ENCODE measurements around the gene APOB.

APOB gene

GRCh38 chr2:21067125-21067524 lies 23.3 kb upstream of the APOB start:
- Histone ChIP-seq H3K27ac (ENCODE audit: low read depth, low read length) (no peak overlapping the region), H3K4me2 (ENCODE audit: low read length) (no peak overlapping the region), H3K4me1 (ENCODE audit: control insufficient read depth, low read length) (no peaks in the 10 kb centered on the region), H3K27me3 (ENCODE audit: control insufficient read depth, low read length) (no peaks in the 10 kb centered on the region), H3F3A (ENCODE audit: control insufficient read depth, insufficient read depth) (no peaks in the 10 kb centered on the region), H4K20me1 (ENCODE audit: control insufficient read depth, insufficient read depth, low read depth, low read length) (no peaks in the 10 kb centered on the region), H3K9me2 (replicated peaks; ENCODE audit: control insufficient read depth, low read length) (no peaks in the 10 kb centered on the region), H3K4me3 (ENCODE audit: low read length) (no peak overlapping the region), H3K36me3 (ENCODE audit: control insufficient read depth, low read length) (no peaks in the 10 kb centered on the region), H3K79me2 (ENCODE audit: control insufficient read depth, low read length) (no peaks in the 10 kb centered on the region), H3K9me3 (ENCODE audit: control insufficient read depth, insufficient read depth, low read length) (no peaks in the 10 kb centered on the region)
- TF ChIP-seq, protein P1, sequence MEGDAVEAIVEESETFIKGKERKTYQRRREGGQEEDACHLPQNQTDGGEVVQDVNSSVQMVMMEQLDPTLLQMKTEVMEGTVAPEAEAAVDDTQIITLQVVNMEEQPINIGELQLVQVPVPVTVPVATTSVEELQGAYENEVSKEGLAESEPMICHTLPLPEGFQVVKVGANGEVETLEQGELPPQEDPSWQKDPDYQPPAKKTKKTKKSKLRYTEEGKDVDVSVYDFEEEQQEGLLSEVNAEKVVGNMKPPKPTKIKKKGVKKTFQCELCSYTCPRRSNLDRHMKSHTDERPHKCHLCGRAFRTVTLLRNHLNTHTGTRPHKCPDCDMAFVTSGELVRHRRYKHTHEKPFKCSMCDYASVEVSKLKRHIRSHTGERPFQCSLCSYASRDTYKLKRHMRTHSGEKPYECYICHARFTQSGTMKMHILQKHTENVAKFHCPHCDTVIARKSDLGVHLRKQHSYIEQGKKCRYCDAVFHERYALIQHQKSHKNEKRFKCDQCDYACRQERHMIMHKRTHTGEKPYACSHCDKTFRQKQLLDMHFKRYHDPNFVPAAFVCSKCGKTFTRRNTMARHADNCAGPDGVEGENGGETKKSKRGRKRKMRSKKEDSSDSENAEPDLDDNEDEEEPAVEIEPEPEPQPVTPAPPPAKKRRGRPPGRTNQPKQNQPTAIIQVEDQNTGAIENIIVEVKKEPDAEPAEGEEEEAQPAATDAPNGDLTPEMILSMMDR (IDR thresholded peaks at IDR 0.05; ENCODE audit: low read depth, low read length, poor library complexity, severe bottlenecking): no peak
- TF ChIP-seq EZH2phosphoT487 (IDR thresholded peaks at IDR 0.05; ENCODE audit: borderline replicate concordance, low read length): no peak

DNA sequence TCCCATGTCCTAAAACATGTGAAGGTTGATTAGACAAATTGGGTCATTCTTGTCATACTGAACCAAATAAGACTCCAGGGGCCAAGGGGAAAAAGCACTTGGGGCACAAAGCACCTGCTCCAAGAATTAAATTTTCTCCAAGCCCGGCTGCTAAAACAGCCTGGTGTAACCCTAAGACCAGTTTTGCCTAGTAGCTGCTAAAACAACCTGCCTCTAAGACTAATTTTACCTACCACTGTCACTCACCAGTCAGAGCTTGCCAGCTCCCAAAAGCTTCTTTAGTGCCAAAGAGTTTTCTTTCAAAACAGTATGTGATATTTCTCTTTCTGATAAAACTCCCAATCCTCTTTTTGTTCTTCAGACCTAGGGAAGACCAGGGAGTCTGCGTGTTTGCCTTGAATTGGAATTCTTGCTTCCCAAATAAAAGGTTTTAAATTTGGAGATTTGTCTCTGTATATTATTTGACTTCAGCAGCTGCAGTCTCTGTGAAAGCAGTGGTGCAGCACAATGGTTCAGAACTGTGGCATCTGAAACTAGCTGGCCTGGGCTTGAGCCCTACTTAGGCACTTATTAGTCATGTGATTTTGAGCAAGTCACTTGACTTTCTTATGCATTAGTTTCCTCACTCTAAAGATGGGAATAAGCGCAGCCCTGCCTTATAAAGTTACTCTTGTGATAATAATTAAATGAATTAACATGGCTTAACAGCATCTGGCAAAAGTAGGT lies 16.2 kb upstream of the APOB start:
- Histone ChIP-seq H3K36me3 (ENCODE audit: control insufficient read depth, low read length) (no peaks in the 10 kb centered on the region), H3F3A (ENCODE audit: control insufficient read depth, insufficient read depth) (no peaks in the 10 kb centered on the region), H3K9me2 (replicated peaks; ENCODE audit: control insufficient read depth, low read length) (no peaks in the 10 kb centered on the region), H3K27me3 (ENCODE audit: control insufficient read depth, low read length) (no peaks in the 10 kb centered on the region), H3K27ac (ENCODE audit: low read depth, low read length) (no peak overlapping the region), H3K9me3 (ENCODE audit: control insufficient read depth, insufficient read depth, low read length) (no peaks in the 10 kb centered on the region), H3K4me2 (ENCODE audit: low read length) (no peak overlapping the region), H3K4me3 (ENCODE audit: low read length) (no peak overlapping the region), H4K20me1 (ENCODE audit: control insufficient read depth, insufficient read depth, low read depth, low read length) (no peaks in the 10 kb centered on the region), H3K4me1 (ENCODE audit: control insufficient read depth, low read length) (no peaks in the 10 kb centered on the region), H3K79me2 (ENCODE audit: control insufficient read depth, low read length) (no peaks in the 10 kb centered on the region)
- no peak for TF ChIP-seq EZH2phosphoT487 (IDR thresholded peaks at IDR 0.05; ENCODE audit: borderline replicate concordance, low read length)
- TF ChIP-seq, protein P1 (IDR thresholded peaks at IDR 0.05; ENCODE audit: low read depth, low read length, poor library complexity, severe bottlenecking): no peak

DNA sequence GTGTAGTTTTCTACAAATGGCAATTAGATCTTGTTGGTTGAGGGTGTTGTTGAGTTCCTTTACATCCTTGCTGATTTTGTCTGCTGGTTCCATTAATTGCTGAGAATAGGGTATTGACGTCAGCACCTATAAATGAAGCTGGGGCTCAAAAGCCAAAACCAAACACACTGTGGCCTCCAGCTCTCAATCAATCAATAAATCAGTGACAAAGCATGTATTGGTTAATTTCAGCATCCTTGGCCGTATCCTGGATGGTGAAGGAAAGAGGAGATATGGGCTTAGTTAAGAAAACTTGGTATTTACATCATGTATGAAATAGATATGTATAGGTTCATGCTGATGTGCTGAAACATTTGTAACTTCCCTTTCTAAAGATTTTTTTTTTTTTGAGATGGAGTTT lies 13.2 kb upstream of the APOB start:
- H3K79me2 ChIP-seq (ENCODE audit: control insufficient read depth, low read length): no peaks in the 10 kb centered on the region
- no peaks in the 10 kb centered on the region for H3F3A ChIP-seq (ENCODE audit: control insufficient read depth, insufficient read depth)
- TF ChIP-seq EZH2phosphoT487 (IDR thresholded peaks at IDR 0.05; ENCODE audit: borderline replicate concordance, low read length): no peak
- TF ChIP-seq, protein P1 (IDR thresholded peaks at IDR 0.05; ENCODE audit: low read depth, low read length, poor library complexity, severe bottlenecking): no peak
- no peaks in the 10 kb centered on the region for H4K20me1 ChIP-seq (ENCODE audit: control insufficient read depth, insufficient read depth, low read depth, low read length)
- H3K27ac ChIP-seq (ENCODE audit: low read depth, low read length): no peak overlapping the region
- H3K36me3 ChIP-seq (ENCODE audit: control insufficient read depth, low read length): no peaks in the 10 kb centered on the region
- no peaks in the 10 kb centered on the region for H3K9me3 ChIP-seq (ENCODE audit: control insufficient read depth, insufficient read depth, low read length)
- H3K4me2 ChIP-seq (ENCODE audit: low read length): no peak overlapping the region
- no peaks in the 10 kb centered on the region; the same call in 1 of the 2 replicates for H3K27me3 ChIP-seq (ENCODE audit: control insufficient read depth, low read length)
- H3K4me1 ChIP-seq (ENCODE audit: control insufficient read depth, low read length): no peaks in the 10 kb centered on the region
- no peaks in the 10 kb centered on the region for H3K9me2 ChIP-seq (replicated peaks; ENCODE audit: control insufficient read depth, low read length)
- no peak overlapping the region for H3K4me3 ChIP-seq (ENCODE audit: low read length)

All from DOHH2 (cell line).